Bronchial epithelial cell (primary cell): ENCODE results near the gene IL22. TPM values are rescaled to one million over a fixed set of nuclear protein-coding genes. Genes with fewer than 3 reads are reported as not detected.

Source experiments
- DNase-seq: peaks from one replicate; pipeline ENCODE4 v3.0.0-alpha.2; 2010; ENCODE audit warnings: low read depth
- FAIRE-seq: peaks from 2 replicates; lab custom pipeline; 2011; peaks lifted over from hg19 to GRCh38; lab: Jason Lieb, UNC
- H3K27me3 ChIP-seq: 2 replicates; pipeline ENCODE4 v1.5.1; 2011; ENCODE audit warnings: low read length; ENCODE audit not compliant: control insufficient read depth, insufficient read depth
- H3K36me3 ChIP-seq: 2 replicates; pipeline ENCODE4 v1.5.1; 2011; ENCODE audit warnings: low read length; ENCODE audit not compliant: control insufficient read depth, insufficient read depth
- H3K4me3 ChIP-seq: 2 replicates; pipeline ENCODE4 v1.5.1; 2011; ENCODE audit warnings: mild to moderate bottlenecking, low read depth, low read length, control low read depth
- total RNA-seq: library from RNA; depleted of rRNA; stranded (reverse); fragments of >200 nt; gene quantifications from 2 replicates; pipeline ENCODE4 v1.2.1, GENCODE V29; 2014
- TF ChIP-seq, protein P1 (sequence below): IDR thresholded peaks from 2 replicates; pipeline ENCODE4 v1.5.1; 2011; ENCODE audit warnings: mild to moderate bottlenecking, moderate library complexity, low read length, control low read depth, inconsistent platforms; ENCODE audit not compliant: insufficient read depth, severe bottlenecking

IL22 gene
- total RNA-seq, 1 donor from 2014 or later = not detected

- Histone ChIP-seq H3K27me3 (no peaks in the 10 kb centered on the region), H3K4me3 (no peak overlapping the region), H3K36me3 (no peaks in the 10 kb centered on the region)
- FAIRE-seq (no peak), DNase-seq (no peak)
- TF ChIP-seq, protein P1, sequence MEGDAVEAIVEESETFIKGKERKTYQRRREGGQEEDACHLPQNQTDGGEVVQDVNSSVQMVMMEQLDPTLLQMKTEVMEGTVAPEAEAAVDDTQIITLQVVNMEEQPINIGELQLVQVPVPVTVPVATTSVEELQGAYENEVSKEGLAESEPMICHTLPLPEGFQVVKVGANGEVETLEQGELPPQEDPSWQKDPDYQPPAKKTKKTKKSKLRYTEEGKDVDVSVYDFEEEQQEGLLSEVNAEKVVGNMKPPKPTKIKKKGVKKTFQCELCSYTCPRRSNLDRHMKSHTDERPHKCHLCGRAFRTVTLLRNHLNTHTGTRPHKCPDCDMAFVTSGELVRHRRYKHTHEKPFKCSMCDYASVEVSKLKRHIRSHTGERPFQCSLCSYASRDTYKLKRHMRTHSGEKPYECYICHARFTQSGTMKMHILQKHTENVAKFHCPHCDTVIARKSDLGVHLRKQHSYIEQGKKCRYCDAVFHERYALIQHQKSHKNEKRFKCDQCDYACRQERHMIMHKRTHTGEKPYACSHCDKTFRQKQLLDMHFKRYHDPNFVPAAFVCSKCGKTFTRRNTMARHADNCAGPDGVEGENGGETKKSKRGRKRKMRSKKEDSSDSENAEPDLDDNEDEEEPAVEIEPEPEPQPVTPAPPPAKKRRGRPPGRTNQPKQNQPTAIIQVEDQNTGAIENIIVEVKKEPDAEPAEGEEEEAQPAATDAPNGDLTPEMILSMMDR = no peak
Measured at GRCh38 chr12:68264158-68264855, 10.9 kb upstream of the IL22 start.

DNA sequence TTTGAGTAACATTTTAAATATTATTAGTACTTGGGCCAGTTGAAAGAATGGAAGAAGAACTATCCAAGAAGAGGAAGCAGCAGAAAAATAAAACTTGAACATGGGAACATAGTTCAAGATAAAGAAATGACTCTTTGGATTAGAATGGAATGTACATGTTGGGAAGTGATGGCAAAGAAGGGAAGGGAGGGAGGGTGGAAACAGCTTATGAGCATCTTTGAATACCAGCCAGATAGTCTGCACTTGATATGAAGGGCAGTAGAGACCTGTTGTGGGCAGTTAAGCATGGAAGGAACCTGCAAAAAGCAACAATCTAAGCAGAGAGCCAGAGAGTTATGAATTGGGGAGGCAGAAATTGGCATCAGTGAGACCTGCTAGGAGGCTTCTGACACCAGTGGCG, 10.0 kb upstream of the IL22 start:
- Histone ChIP-seq H3K36me3 (no peaks in the 10 kb centered on the region), H3K27me3 (no peaks in the 10 kb centered on the region), H3K4me3 (no peak overlapping the region)
- no peak for DNase-seq
- no peak for FAIRE-seq
- TF ChIP-seq, protein P1 = no peak

DNA sequence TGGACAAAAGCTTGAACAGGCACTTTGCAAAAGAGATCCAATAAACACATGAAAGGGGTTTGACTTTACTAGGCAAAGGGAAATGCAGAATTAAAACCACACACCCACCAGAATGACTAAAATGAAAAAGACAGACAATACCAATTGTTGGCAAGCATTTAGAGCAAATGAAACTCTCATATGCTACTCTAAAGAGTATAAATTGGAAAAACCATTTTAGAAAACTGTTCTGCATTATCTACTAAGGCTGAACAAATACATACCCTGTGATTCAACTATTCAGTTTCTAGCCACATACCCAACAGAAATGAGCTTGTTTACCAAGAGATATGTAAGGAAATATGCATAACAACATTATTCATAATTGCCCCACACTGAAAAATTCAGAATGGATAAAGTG, 8.5 kb upstream of the IL22 start:
- H3K4me3 ChIP-seq = no peak overlapping the region
- FAIRE-seq (no peak), DNase-seq (no peak)
- no peaks in the 10 kb centered on the region for H3K27me3 ChIP-seq
- TF ChIP-seq, protein P1 = no peak
- H3K36me3 ChIP-seq = no peaks in the 10 kb centered on the region

GRCh38 chr12:68260153-68260552, 6.7 kb upstream of the IL22 start:
- H3K4me3 ChIP-seq = no peak overlapping the region
- no peaks in the 10 kb centered on the region for H3K36me3 ChIP-seq
- FAIRE-seq (no peak), DNase-seq (no peak)
- no peaks in the 10 kb centered on the region for H3K27me3 ChIP-seq
- TF ChIP-seq, protein P1 = no peak

GRCh38 chr12:68259318-68259940, 6.0 kb upstream of the IL22 start:
- H3K27me3 ChIP-seq = no peaks in the 10 kb centered on the region
- FAIRE-seq = no peak
- TF ChIP-seq, protein P1 = no peak
- H3K4me3 ChIP-seq = no peak overlapping the region
- H3K36me3 ChIP-seq = no peaks in the 10 kb centered on the region
- DNase-seq = peak; percentile 98

DNA sequence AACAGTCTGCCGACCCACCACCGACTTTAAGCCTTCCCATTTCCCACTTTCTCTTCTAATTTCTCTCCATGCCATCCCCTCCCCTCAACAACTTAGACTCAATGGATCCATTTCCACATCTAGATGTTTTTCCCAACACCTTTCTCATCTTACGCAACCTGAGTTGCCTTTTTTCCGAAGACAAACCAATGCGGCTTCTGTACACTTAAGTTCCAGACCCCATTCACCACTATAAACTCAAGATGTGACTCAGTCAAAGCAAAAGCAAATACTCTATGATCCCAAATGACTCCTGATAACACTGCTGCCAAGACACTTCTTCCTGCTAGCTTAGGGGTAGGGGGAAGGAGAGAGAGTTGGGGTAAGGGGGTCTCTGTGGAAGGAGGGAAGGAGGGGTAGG, 1.3 kb downstream of the IL22 start:
- Histone ChIP-seq H3K4me3 (no peak overlapping the region), H3K27me3 (no peaks in the 10 kb centered on the region), H3K36me3 (no peaks in the 10 kb centered on the region)
- TF ChIP-seq, protein P1 = no peak
- no peak for DNase-seq
- FAIRE-seq = peak; percentile 18
